ENCODE results near the gene YPEL2.
"Not testable (repeated sequence)": the region's sequence is repeated elsewhere in the genome, so short reads cannot be mapped to it uniquely, and the experiment has no call there.

The YPEL2 gene

DNA sequence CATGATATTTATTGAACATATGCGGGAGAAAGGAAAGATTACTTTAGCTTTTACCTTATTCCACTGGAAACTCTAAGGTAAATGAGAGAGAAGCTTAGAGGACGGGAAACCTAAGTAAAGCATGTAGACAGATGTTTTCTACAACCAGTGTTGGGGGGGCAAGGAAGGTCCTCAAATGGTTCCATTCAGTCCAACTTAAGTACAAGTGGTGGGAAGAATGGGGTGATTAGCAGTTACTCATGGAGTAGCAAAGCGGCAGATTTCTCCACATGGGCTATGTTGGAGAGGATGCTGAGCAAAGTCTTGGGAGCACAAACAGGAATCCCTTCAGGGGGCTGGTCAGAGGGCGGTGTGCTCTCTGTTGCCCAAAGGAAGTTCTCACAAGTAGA, 78.6 kb downstream of the YPEL2 start:
- no peak overlapping the region for H2AFZ ChIP-seq (ENCODE audit: low read depth, low read length, severe bottlenecking)
- no peaks in the 10 kb centered on the region for H3K9me2 ChIP-seq (replicated peaks; ENCODE audit: insufficient read depth, low read length)
- no peaks in the 10 kb centered on the region for H3K79me2 ChIP-seq (ENCODE audit: insufficient read depth, low read length)
- no peaks in the 10 kb centered on the region for H4K20me1 ChIP-seq (ENCODE audit: low read depth, low read length)
- H3K4me3 ChIP-seq (ENCODE audit: insufficient read depth, low read length, poor library complexity, severe bottlenecking), result no peak overlapping the region
- H3K36me3 ChIP-seq (ENCODE audit: low read length), result no peaks in the 10 kb centered on the region
- TF ChIP-seq, protein P1, sequence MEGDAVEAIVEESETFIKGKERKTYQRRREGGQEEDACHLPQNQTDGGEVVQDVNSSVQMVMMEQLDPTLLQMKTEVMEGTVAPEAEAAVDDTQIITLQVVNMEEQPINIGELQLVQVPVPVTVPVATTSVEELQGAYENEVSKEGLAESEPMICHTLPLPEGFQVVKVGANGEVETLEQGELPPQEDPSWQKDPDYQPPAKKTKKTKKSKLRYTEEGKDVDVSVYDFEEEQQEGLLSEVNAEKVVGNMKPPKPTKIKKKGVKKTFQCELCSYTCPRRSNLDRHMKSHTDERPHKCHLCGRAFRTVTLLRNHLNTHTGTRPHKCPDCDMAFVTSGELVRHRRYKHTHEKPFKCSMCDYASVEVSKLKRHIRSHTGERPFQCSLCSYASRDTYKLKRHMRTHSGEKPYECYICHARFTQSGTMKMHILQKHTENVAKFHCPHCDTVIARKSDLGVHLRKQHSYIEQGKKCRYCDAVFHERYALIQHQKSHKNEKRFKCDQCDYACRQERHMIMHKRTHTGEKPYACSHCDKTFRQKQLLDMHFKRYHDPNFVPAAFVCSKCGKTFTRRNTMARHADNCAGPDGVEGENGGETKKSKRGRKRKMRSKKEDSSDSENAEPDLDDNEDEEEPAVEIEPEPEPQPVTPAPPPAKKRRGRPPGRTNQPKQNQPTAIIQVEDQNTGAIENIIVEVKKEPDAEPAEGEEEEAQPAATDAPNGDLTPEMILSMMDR (IDR thresholded peaks at IDR 0.05; ENCODE audit: insufficient read depth, low read length, poor library complexity, severe bottlenecking), result no peak
- TF ChIP-seq EZH2phosphoT487 (conservative IDR thresholded peaks at IDR 0.05; ENCODE audit: low read length), result no peak
- no peak overlapping the region for H3K4me2 ChIP-seq (ENCODE audit: low read depth, low read length, poor library complexity, severe bottlenecking)
- H3K27me3 ChIP-seq (ENCODE audit: low read length), result no peaks in the 10 kb centered on the region
- no peak overlapping the region for H3K27ac ChIP-seq (ENCODE audit: low read depth, low read length)
- H3F3A ChIP-seq (ENCODE audit: insufficient read depth), result no peaks in the 10 kb centered on the region
- H3K9me3 ChIP-seq (ENCODE audit: insufficient read depth, low read length), result no peaks in the 10 kb centered on the region
- H3K9ac ChIP-seq (ENCODE audit: low read length), result no peak overlapping the region

DNA sequence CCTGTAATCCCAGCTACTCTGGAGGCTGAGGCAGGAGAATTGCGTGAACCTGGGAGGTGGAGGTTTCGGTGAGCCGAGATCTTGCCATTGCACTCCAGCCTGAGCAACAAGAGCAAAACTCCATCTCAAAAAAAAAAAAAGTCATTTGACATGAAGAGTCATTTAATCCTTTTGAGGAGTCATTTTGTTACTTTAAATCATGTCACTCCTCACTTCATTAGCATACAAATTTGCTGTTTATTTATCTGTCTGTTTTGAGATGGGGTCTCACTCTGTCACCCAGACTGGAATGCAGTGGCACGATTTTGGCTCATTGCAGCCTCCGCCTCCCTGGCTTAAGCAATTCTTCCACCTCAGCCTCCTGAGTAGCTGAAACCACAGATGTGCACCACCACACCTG, 81.0 kb downstream of the YPEL2 start:
- not testable (repeated sequence) for H3K79me2 ChIP-seq (ENCODE audit: insufficient read depth, low read length); H3K4me2 ChIP-seq (ENCODE audit: low read depth, low read length, poor library complexity, severe bottlenecking); H3F3A ChIP-seq (ENCODE audit: insufficient read depth); H3K9me2 ChIP-seq (replicated peaks; ENCODE audit: insufficient read depth, low read length); H3K9ac ChIP-seq (ENCODE audit: low read length); H3K9me3 ChIP-seq (ENCODE audit: insufficient read depth, low read length); H3K27ac ChIP-seq (ENCODE audit: low read depth, low read length); H2AFZ ChIP-seq (ENCODE audit: low read depth, low read length, severe bottlenecking); H3K27me3 ChIP-seq (ENCODE audit: low read length); H4K20me1 ChIP-seq (ENCODE audit: low read depth, low read length); H3K36me3 ChIP-seq (ENCODE audit: low read length); H3K4me3 ChIP-seq (ENCODE audit: insufficient read depth, low read length, poor library complexity, severe bottlenecking)

DNA sequence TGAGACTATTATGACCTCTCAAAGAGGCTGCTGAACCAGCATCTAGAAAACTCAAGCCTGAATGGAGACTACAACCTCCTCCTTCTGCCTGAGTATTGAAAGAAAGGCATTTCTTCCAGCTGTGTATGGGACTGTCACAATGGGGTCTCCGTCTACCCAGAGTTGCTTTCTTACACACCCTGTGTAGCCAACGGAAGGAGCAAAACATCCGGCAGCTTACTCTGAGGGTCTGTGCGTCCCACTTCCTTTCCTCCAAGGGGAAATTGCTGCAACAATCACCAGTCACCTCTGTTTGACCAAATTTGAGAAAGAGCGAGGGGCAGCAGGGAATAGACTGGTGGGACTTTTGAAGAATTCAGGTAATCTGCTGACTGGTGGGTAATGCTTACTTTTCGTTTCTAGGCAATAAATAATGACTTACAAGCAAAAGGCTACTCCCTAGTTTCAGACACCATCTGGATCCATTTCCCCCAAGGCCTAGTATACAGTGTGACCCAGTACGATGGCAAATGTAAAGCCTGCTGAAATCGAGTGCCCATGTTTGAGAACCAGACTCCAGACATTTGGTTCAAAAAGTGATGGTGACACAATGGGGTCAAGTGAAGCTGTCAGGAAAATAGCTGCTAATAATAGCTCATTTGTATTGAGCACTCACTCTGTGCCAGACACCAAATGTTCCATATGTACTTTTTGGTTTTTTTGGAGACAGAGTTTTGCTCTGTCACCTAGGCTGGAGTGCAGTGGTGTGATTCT, 81.7 kb downstream of the YPEL2 start:
- no peaks in the 10 kb centered on the region for H3K9me2 ChIP-seq (replicated peaks; ENCODE audit: insufficient read depth, low read length)
- no peaks in the 10 kb centered on the region for H3K79me2 ChIP-seq (ENCODE audit: insufficient read depth, low read length)
- no peaks in the 10 kb centered on the region for H3K27me3 ChIP-seq (ENCODE audit: low read length)
- no peak overlapping the region for H3K9ac ChIP-seq (ENCODE audit: low read length)
- no peaks in the 10 kb centered on the region for H3K36me3 ChIP-seq (ENCODE audit: low read length)
- H3K9me3 ChIP-seq (ENCODE audit: insufficient read depth, low read length), result no peaks in the 10 kb centered on the region
- no peak overlapping the region for H3K4me2 ChIP-seq (ENCODE audit: low read depth, low read length, poor library complexity, severe bottlenecking)
- no peak overlapping the region for H2AFZ ChIP-seq (ENCODE audit: low read depth, low read length, severe bottlenecking)
- no peaks in the 10 kb centered on the region for H4K20me1 ChIP-seq (ENCODE audit: low read depth, low read length)
- no peak overlapping the region for H3K4me3 ChIP-seq (ENCODE audit: insufficient read depth, low read length, poor library complexity, severe bottlenecking)
- TF ChIP-seq, protein P1 (IDR thresholded peaks at IDR 0.05; ENCODE audit: insufficient read depth, low read length, poor library complexity, severe bottlenecking), result no peak
- no peak for TF ChIP-seq EZH2phosphoT487 (conservative IDR thresholded peaks at IDR 0.05; ENCODE audit: low read length)
- no peak overlapping the region for H3K27ac ChIP-seq (ENCODE audit: low read depth, low read length)
- H3F3A ChIP-seq (ENCODE audit: insufficient read depth), result no peaks in the 10 kb centered on the region

DNA sequence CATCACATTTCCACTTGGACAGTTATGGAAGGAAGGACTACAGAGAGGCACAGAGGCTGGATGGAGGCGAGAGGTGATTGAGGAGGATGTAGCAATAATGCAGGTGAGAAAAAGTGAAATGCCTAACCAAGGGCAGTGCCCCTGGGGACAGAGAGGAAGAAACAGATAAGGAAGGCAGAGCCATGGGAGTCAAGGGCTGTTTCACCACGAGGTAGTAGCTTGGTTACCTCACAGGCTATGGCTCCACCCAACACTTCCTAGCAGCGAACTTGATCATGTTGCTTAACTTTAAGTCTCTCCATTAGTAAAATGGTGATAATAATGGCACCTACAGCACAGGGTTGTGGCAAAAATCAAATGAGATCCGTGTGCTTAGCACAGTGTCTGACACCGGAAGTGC, 83.9 kb downstream of the YPEL2 start:
- Histone ChIP-seq H3K4me3 (ENCODE audit: insufficient read depth, low read length, poor library complexity, severe bottlenecking) (no peak overlapping the region), H3K9me3 (ENCODE audit: insufficient read depth, low read length) (no peaks in the 10 kb centered on the region), H3K27me3 (ENCODE audit: low read length) (no peaks in the 10 kb centered on the region), H3K36me3 (ENCODE audit: low read length) (no peaks in the 10 kb centered on the region), H3F3A (ENCODE audit: insufficient read depth) (no peaks in the 10 kb centered on the region), H3K4me2 (ENCODE audit: low read depth, low read length, poor library complexity, severe bottlenecking) (no peak overlapping the region), H4K20me1 (ENCODE audit: low read depth, low read length) (no peaks in the 10 kb centered on the region), H3K9me2 (replicated peaks; ENCODE audit: insufficient read depth, low read length) (no peaks in the 10 kb centered on the region), H3K79me2 (ENCODE audit: insufficient read depth, low read length) (no peaks in the 10 kb centered on the region), H3K27ac (ENCODE audit: low read depth, low read length) (no peak overlapping the region), H3K9ac (ENCODE audit: low read length) (no peak overlapping the region), H2AFZ (ENCODE audit: low read depth, low read length, severe bottlenecking) (no peak overlapping the region)
- TF ChIP-seq, protein P1 (IDR thresholded peaks at IDR 0.05; ENCODE audit: insufficient read depth, low read length, poor library complexity, severe bottlenecking), result no peak
- no peak for TF ChIP-seq EZH2phosphoT487 (conservative IDR thresholded peaks at IDR 0.05; ENCODE audit: low read length)

Data from SU-DHL-6 (cell line).